GM10248 (cell line): Measurements from ENCODE around the gene ARHGEF17.
A peak's percentile ranks its signal among the peaks of the same experiment; 100 is the strongest.

Experiments
- CTCF ChIA-PET: fragments of 300-600 bp; sonication (Branson Sonifier 250); formaldehyde crosslinking; extraction: SDS; loops from one replicate; lab custom pipeline; 2021; ENCODE audit warnings: antibody characterized with exemption; lab: Yijun Ruan, JAX
- POLR2A ChIA-PET: fragments of 350-650 bp; sonication (Branson Sonifier 250); formaldehyde crosslinking; extraction: SDS; loops from one replicate; lab custom pipeline; 2020; ENCODE audit warnings: antibody characterized with exemption; lab: Yijun Ruan, JAX
- DNase-seq: peaks from one replicate; pipeline ENCODE4 v3.0.0; 2012; ENCODE audit errors: extremely low spot score
- TF ChIP-seq, protein P1 (sequence below): IDR thresholded peaks from 2 replicates; pipeline ENCODE4 v1.5.1; 2012; ENCODE audit warnings: mild to moderate bottlenecking, low read depth; ENCODE audit errors: extremely low read depth, missing control alignments, control extremely low read depth

ARHGEF17 gene

DNA sequence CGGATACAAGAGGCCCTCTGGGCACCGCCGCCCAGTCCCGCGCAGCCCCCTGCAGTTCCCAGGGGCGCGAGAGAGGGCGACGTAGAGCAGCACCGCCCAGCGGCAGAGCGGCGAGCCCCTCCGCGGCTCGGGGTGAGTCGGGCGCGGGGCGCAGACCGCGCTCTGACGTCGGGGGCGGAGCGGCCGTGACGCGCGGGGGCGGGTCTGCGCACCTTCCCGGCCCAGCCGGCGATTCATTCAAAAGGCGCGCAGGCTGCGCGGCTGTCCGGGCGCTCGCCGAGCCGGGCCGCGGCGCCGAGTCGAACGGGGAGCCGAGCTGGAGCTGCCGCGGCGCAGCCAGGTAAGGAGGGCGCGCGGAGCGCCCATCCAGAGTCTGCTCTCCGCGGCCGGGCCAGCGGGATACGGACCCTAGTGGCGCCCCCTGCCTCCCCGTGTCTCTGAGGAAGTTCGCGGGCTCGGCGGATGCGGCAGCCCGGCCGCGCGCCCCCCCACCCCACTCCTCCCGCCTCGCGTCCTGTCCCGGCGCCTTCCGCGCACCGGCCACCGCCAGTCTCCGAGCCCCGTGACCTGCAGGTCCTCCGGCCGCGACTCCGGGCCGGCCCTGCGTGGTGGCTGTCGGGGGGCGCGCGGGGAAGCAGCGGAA, 68.2 kb downstream of the ARHGEF17 start, which contains the start of gene RELT:
Gene RELT, plus strand, starts transcription at position 240 of the 643 bp plus-strand sequence. CDS start 12,738 bp downstream, outside the sequence.
- DNase-seq = peak; percentile 98
- TF ChIP-seq, protein P1, sequence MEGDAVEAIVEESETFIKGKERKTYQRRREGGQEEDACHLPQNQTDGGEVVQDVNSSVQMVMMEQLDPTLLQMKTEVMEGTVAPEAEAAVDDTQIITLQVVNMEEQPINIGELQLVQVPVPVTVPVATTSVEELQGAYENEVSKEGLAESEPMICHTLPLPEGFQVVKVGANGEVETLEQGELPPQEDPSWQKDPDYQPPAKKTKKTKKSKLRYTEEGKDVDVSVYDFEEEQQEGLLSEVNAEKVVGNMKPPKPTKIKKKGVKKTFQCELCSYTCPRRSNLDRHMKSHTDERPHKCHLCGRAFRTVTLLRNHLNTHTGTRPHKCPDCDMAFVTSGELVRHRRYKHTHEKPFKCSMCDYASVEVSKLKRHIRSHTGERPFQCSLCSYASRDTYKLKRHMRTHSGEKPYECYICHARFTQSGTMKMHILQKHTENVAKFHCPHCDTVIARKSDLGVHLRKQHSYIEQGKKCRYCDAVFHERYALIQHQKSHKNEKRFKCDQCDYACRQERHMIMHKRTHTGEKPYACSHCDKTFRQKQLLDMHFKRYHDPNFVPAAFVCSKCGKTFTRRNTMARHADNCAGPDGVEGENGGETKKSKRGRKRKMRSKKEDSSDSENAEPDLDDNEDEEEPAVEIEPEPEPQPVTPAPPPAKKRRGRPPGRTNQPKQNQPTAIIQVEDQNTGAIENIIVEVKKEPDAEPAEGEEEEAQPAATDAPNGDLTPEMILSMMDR = peak; percentile 88
- POLR2A ChIA-PET = interaction anchor here (0.6 to 1.7 kb wide), 5 partner anchors 9 to 1262 kb away, joined by 3 to 10 read pairs (median 4); no protein-coding TSS in a partner anchor
- CTCF ChIA-PET = interaction anchor here (0.8 to 1.7 kb wide), 5 partner anchors 9 to 25 kb away, joined by 3 to 6 read pairs (median 5); no protein-coding TSS in a partner anchor

DNA sequence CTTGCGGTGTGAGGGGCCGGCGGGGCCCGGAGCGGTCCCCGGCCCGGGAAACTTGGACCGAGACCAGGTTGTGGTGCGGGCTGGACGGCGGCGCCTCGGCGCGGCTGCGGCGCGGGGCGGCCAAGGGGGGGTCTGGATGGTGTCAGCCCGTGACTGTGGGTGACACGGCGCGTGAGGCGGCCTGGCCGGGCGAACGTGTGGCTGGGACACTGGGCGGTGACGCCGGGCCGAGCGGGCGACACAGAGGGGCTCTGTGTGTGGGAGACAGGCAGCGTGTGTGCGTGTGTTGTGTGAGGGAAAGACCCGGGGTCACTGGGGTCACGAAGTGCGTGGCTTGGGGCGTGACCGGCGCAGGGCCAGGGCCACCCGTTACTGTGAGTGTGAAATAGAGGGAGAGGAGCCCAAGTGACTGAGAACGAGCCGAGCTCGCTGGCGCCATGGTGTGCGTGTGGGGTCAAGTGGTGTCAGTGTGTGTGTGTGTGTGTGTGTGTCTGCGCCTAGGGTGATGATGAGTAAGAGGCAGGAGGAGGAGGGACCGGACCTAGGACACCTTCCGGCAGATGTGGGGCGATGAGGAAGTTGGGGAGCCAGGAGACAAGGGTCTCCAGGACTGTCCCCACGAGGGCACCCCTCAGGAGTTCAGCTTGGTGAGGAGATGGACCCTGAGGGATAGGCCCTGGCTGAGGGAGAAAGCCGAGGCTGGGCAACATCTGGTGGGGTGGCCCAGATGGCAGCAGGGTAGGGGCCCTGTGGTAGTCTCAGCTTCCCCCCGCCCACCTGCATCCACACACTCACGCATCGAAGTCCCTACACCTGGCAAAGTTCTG, 68.9 kb downstream of the ARHGEF17 start:
- DNase-seq = peak; percentile 82
- TF ChIP-seq, protein P1 = no peak
- ChIA-PET CTCF (interaction anchor here (0.8 to 2.1 kb wide), 8 partner anchors 8 to 283 kb away, joined by 3 to 6 read pairs (median 5); no protein-coding TSS in a partner anchor), POLR2A (interaction anchor here (0.6 to 1.7 kb wide), 5 partner anchors 8 to 203 kb away, joined by 3 to 10 read pairs (median 5); no protein-coding TSS in a partner anchor)

GRCh38 chr11:73379189-73379880, 71.3 kb downstream of the ARHGEF17 start:
- TF ChIP-seq, protein P1 = no peak
- DNase-seq = no peak
- POLR2A ChIA-PET = interaction anchor here (0.6 to 1.2 kb wide), 2 partner anchors 8 to 72 kb away, joined by 3 to 7 read pairs; no protein-coding TSS in a partner anchor
- CTCF ChIA-PET = interaction anchor here (0.9 to 2.1 kb wide), 11 partner anchors 10 to 548 kb away, joined by 3 to 12 read pairs (median 4); partner anchors contain the start of gene RAB6A

- ChIA-PET CTCF (interaction anchor here (0.9 to 1.9 kb wide), 6 partner anchors 29 to 549 kb away, joined by 3 to 12 read pairs (median 4); no protein-coding TSS in a partner anchor), POLR2A (interaction anchor here (0.6 kb wide), 1 partner anchor 51 kb away, joined by 4 read pairs; no protein-coding TSS in a partner anchor)
- DNase-seq = no peak
- TF ChIP-seq, protein P1 = no peak
These were observed 72.3 kb downstream of the ARHGEF17 start for GRCh38 chr11:73380331-73380730.

- POLR2A ChIA-PET = no interaction called here
- TF ChIP-seq, protein P1 = no peak
- DNase-seq = no peak
- CTCF ChIA-PET = interaction anchor here (1.1 to 6.1 kb wide), 3 partner anchors 30 to 282 kb away, joined by 3 to 50 read pairs (median 4); no protein-coding TSS in a partner anchor
These were observed 72.9 kb downstream of the ARHGEF17 start for GRCh38 chr11:73380897-73381410.
